ENCODE measurements around the gene SLC25A31.

SLC25A31 gene

GRCh38 chr4:127778102-127778501, 47.9 kb downstream of the SLC25A31 start:
- DNase-seq: no peak

DNA sequence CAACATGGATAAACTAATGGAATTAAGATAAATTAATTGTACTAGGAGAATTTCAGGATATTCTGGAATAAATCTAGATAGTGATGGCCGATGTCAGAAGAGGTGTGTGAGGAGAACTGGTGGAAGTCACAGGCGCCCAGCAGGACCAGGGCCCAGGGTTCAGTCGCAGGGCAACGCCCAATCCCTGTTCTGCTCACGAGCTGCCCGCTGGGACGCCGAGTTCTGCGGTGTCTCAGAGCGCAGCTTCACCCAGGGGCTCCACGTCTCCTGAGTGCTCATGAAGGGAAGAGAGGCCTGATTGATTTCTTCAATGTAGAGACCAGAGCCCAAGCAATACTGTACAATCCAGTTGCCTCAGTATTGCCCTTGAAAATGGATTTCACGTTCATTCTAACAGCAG, 50.4 kb downstream of the SLC25A31 start:
- DNase-seq: no peak

DNA sequence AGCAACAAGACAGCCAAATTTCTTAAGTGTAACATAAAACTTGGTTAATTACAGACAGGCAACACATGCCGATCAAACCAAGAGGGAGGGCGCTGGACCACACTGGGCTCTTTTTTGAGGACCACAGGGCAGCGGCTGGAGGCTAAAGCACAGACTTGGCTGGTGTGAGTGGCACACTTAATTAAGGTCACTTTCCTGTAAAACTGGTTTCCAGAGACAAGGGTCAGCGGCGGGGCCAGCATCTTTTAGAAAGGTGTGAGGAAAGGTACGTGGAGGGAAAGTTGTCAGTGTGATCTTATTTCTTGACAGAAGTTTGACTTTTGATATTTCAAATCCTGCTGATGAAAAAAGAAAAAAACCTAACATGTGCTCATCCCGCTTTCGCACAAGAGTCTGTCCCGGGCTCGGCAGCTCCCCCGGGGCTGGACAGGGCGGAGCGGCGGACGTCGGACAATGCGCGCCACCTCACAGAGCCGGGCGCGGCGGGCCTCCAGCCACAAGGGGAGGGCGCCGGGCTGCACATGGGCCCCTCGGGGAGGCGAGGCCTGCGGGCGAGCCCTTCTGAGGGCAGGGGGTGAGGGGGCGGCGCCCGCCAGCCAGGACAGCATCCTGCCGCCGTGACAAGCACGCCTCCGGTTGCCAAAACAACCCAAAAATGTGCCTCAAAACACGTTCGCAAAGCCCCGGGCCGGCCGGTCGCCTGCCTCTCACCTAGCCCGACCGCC, 51.3 kb downstream of the SLC25A31 start:
- DNase-seq: peak; percentile 15

DNA sequence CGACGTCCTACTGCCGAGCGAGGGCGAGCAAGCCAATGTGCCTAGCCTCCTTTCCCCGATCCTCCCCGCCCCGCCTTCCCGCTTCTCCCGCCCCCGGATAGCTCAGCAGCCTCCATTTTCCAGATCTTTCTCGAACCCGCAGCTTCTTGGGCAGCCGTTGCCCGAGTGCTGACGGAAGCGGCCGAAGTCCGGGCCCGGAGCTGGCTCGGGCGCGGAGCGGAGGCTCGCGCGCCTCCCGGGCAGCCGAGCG, 51.8 kb downstream of the SLC25A31 start:
- DNase-seq: peak; percentile 70

DNA sequence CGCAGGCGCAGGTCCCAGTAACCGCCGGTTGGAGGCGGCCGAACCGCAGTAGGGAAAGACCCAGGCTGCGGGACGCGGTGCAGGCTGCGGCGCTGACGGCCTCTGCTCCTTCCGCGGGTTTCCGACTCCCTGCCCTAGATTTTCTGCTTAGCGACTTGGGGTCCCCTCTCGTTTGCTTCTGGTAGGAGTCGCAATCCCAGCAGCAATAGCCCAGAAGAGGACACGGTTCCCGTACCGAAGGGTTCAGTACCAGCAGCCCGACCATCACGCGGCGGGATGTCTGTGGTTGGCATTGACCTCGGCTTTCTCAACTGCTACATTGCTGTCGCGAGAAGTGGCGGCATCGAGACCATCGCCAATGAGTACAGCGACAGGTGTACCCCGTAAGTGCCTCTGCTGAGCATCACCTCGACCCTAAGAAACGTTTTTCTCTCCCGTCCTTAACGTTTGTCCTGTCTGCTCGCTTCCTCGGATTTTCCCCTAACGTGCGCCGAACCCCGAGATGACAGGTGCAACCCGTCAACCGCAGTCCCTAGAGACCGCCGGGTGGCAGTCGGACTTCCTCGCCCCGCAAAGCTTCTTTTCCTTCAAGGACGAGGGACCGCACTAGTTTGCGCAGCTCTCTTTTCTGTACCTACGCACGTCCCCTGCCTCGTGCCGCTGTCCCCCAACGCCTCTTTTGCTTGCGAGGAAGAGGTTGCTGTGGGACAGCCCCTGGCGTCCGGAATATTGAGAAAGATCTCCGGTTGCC, 52.2 kb downstream of the SLC25A31 start, which contains the start of gene HSPA4L:
Gene HSPA4L (plus strand): TSS at position 48 of the 751 bp plus-strand sequence. CDS start 229 bp downstream, at position 277.
- peak; percentile 12 for DNase-seq

DNA sequence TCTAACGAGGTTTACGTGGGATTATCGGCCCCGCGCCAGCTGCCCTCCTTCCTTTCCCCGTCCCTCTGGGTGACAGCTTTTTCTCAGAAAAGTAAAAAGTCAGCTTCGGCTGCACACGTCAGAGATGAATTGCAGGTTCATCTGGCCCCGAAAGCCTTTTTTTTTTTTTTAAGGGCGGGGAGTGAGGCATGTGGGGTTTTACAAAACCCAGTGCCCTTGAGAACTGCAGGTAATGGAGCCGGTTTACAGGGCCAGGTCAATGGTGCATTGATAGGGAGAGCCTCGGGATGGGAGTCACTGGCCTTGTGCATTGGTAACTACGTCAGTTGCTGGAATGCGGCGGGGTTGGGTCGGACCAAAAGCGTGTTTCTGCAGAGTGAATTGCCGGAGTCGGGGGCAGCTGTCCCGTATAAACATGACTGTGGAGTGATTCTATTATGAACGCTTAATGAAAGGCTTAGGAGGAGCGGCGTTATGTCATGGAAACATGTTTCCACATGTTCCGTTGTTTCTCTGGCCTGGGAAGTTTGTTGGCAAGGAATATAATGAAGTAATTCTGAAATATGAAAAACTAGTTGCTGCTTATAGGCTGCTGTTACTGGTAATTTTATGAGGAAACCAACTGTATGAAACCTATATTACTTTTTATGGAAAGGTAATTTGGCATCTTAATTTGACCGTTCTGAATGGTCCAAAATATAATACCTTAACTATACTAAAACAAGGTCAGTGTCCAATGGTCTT, 53.0 kb downstream of the SLC25A31 start:
- DNase-seq: peak; percentile 14

GRCh38 chr4:127783955-127784770, 54.0 kb downstream of the SLC25A31 start:
- DNase-seq: no peak

DNA sequence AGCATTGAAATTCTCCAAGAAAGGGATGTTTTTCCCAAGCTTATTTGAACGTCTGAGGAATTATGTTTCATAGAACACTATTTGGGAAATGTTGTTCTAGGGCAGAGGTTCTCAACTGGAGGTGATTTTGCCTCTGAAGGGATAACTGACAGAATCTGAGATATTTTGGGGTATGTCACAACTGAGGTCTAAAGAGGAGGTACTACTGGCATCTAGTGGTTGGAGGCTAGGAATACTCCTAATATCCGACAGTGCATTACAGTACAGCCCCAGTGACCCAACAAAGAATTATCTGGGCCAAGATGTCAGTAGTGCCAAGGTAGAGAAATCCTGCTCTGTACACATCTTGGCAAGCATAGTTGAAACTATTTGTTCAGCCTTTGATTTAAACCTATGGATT, 58.3 kb downstream of the SLC25A31 start:
- DNase-seq: peak; percentile 11

- DNase-seq: no peak
Measured at GRCh38 chr4:127791391-127791790, 61.2 kb downstream of the SLC25A31 start.

GRCh38 chr4:127793528-127793927, 63.3 kb downstream of the SLC25A31 start:
- DNase-seq: no peak

GRCh38 chr4:127799711-127800110, 69.5 kb downstream of the SLC25A31 start:
- DNase-seq: no peak

DNA sequence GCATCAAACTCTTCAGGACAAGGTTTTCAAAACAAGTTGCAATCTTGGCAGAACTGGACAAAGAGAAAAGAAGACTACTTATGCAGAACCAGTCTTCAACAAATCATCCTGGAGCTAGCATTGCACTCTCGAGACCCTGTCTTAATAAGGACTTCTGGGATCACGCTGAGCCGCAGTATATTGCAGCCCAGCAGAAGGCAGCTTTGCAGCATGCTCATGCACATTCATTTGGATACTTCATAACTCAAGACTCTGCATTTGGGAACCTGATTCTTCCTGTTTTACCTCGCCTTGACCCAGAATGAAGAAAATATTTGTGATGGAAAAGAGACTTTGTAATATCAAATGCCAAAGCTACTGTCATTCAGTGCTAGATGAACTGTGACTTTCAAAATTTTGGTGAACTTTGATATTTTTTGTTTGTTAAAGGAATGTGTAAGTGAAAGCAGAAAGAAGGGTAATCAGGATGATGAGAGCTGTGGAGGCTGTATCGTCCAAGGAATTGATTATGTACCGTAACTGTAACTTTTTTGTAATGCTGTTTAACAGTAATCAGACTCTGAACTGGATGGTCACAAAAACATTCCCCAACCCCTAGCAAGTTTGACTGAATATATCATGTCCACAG, 79.1 kb downstream of the SLC25A31 start:
- no peak for DNase-seq

DNA sequence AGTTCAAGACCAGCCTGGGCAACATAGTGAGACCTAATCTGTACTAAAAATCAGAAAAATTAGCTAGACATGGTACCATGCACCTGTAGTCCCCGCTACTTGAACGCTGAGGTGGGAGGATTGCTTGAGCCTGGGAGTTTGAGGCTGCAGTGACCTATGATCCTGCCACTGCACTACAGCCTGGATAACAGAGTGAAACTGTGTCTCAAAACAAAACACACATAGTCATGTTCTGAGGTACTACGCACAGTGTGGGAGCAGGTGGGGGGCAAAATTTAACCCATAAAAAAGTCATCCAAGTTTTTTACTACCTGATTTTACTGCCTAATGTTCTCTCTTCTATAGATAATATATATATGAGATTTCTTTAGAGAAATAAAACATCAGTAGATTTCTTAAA, 80.4 kb downstream of the SLC25A31 start:
- no peak for DNase-seq

DNA sequence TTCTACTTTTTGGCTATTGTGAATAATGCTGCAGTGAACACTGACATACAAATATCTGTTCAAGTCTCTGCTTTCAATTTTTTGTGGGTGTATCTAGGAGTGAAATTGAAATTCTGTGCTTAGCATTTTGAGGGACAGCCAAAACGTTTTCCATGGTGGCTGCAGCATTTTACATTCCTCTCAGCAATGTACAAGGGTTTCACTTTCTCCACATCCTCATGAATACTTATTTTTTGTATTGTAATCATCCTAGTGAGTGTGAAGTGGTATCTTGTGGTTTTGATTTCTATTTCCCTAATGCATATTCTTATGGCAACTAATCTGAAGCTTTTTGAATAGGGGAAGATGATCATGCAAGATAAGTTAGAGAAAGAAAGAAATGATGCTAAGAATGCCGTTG, 92.2 kb downstream of the SLC25A31 start:
- no peak for DNase-seq
